Neural progenitor cell (in vitro differentiated cells): ENCODE results near the gene ASB10. TPM values are rescaled to one million over a fixed set of nuclear protein-coding genes. Genes with fewer than 3 reads are reported as not detected.

ENCODE experiments used
- DNase-seq: peaks from one replicate; pipeline ENCODE4 v3.0.0-alpha.2; 2016; ENCODE audit warnings: low spot score
- H2AFZ ChIP-seq: fragments of 200-600 bp; sonication (generic); replicated peaks from 2 replicates; pipeline ENCODE4 v1.6.1; 2016; ENCODE audit warnings: antibody characterized with exemption
- H3F3A ChIP-seq: fragments of 200-600 bp; sonication (generic); 2 replicates; pipeline ENCODE4 v1.6.1; 2016; ENCODE audit warnings: antibody characterized with exemption, low read depth
- H3K27ac ChIP-seq: fragments of 200-600 bp; sonication (generic); 2 replicates; pipeline ENCODE4 v1.5.1; 2016; ENCODE audit warnings: mild to moderate bottlenecking
- H3K27me3 ChIP-seq: fragments of 200-600 bp; sonication (generic); 2 replicates; pipeline ENCODE4 v1.6.1; 2016; ENCODE audit warnings: mild to moderate bottlenecking, moderate library complexity
- H3K36me3 ChIP-seq: fragments of 200-600 bp; sonication (generic); 2 replicates; pipeline ENCODE4 v1.5.1; 2016
- H3K4me1 ChIP-seq: fragments of 200-600 bp; sonication (generic); 2 replicates; pipeline ENCODE4 v1.6.1; 2016; ENCODE audit warnings: mixed run types
- H3K4me2 ChIP-seq: fragments of 200-600 bp; sonication (generic); 2 replicates; pipeline ENCODE4 v1.6.1; 2016
- H3K4me3 ChIP-seq: fragments of 200-600 bp; sonication (generic); 2 replicates; pipeline ENCODE4 v1.5.1; 2016
- H3K79me2 ChIP-seq: fragments of 200-600 bp; sonication (generic); 2 replicates; pipeline ENCODE4 v1.6.1; 2016; ENCODE audit warnings: low read depth
- H3K9ac ChIP-seq: fragments of 200-600 bp; sonication (generic); 2 replicates; pipeline ENCODE4 v1.6.1; 2016
- H3K9me3 ChIP-seq: fragments of 200-600 bp; sonication (generic); 2 replicates; pipeline ENCODE4 v1.5.1; 2016; ENCODE audit warnings: low read depth
- H4K20me1 ChIP-seq: fragments of 200-600 bp; sonication (generic); 2 replicates; pipeline ENCODE4 v1.6.1; 2016; ENCODE audit warnings: low read depth
- H3K27ac Mint-ChIP-seq: 3 replicates; pipeline ENCODE4 v1.8.0; 2021; ENCODE audit warnings: mixed read lengths
- H3K27me3 Mint-ChIP-seq: 2 replicates; pipeline ENCODE4 v1.8.0; 2022; ENCODE audit warnings: low read depth, mild to moderate bottlenecking, inconsistent platforms, moderate library complexity, mixed read lengths; ENCODE audit not compliant: insufficient read depth
- H3K36me3 Mint-ChIP-seq: 3 replicates; pipeline ENCODE4 v1.8.0; 2021; ENCODE audit warnings: mixed read lengths
- H3K4me1 Mint-ChIP-seq: 3 replicates; pipeline ENCODE4 v1.8.0; 2021; ENCODE audit warnings: mixed read lengths
- H3K4me3 Mint-ChIP-seq: 3 replicates; pipeline ENCODE4 v1.8.0; 2021; ENCODE audit warnings: mild to moderate bottlenecking, moderate library complexity, mixed read lengths
- H3K9me3 Mint-ChIP-seq: 3 replicates; pipeline ENCODE4 v1.8.0; 2020; ENCODE audit warnings: mixed read lengths
- CTCF ChIP-seq: fragments of 200-600 bp; sonication (generic); IDR thresholded peaks from 2 replicates; pipeline ENCODE4 v1.5.1; 2017; ENCODE audit warnings: antibody characterized with exemption, mild to moderate bottlenecking
- EZH2 ChIP-seq: fragments of 200-600 bp; sonication (generic); IDR thresholded peaks from 2 replicates; pipeline ENCODE4 v1.6.1; 2017; ENCODE audit warnings: antibody characterized with exemption, mild to moderate bottlenecking, moderate library complexity
- EZH2phosphoT487 ChIP-seq: fragments of 200-600 bp; sonication (generic); IDR thresholded peaks from 2 replicates; pipeline ENCODE4 v1.6.1; 2017; ENCODE audit warnings: antibody characterized with exemption
- total RNA-seq: library from RNA; depleted of rRNA; stranded (reverse); fragments of >200 nt; gene quantifications from 2 replicates; pipeline ENCODE4 v1.2.3, GENCODE V29; 2015; ENCODE audit warnings: low replicate concordance

The ASB10 gene
- total RNA-seq, 1 donor from 2014 or later: not detected

DNA sequence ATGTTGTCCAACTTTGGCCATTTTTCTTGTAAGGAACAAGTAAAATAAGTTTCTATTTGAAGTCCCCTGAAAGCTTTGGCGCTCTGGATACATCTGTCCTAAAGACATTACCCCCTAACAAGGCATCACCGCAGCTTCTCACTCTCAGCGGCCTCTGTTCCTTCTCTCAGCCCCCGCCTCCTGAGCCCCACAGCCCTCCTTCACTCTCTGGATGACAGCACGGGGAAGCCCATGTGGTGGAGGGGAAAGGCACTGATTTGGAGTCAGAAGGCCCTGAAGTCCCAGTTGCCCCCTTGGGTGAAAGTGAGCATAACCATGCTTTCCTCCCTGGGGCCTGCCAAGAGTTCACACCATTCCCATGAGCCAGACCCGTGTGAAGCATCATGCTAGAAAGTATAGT is 18.7 kb upstream of the ASB10 start:
- H3K4me1 Mint-ChIP-seq: peaks cover 2% of the 10 kb centered on the region
- Histone ChIP-seq H3K9me3 (no peaks in the 10 kb centered on the region), H3K4me3 (no peak overlapping the region), H3K27me3 (peaks cover 18% of the 10 kb centered on the region), H2AFZ (no peak overlapping the region), H3K79me2 (no peaks in the 10 kb centered on the region), H3K4me1 (peaks cover 14% of the 10 kb centered on the region), H3F3A (peaks cover 4% of the 10 kb centered on the region), H3K36me3 (no peaks in the 10 kb centered on the region), H3K9ac (no peak overlapping the region), H3K27ac (no peak overlapping the region), H4K20me1 (peaks cover 3% of the 10 kb centered on the region), H3K4me2 (no peak overlapping the region)
- H3K4me3 Mint-ChIP-seq: no peak overlapping the region
- peaks cover 6% of the 10 kb centered on the region for H3K27me3 Mint-ChIP-seq
- TF ChIP-seq CTCF: no peak
- no peak for TF ChIP-seq EZH2phosphoT487
- no peak for TF ChIP-seq EZH2
- H3K36me3 Mint-ChIP-seq: no peaks in the 10 kb centered on the region
- H3K9me3 Mint-ChIP-seq: peaks cover 2% of the 10 kb centered on the region
- DNase-seq: no peak
- no peak overlapping the region for H3K27ac Mint-ChIP-seq

- Histone ChIP-seq H3K9me3 (no peaks in the 10 kb centered on the region), H3K9ac (no peak overlapping the region), H3K4me3 (no peak overlapping the region), H3K36me3 (no peaks in the 10 kb centered on the region), H3K4me1 (peaks cover 8% of the 10 kb centered on the region), H4K20me1 (no peaks in the 10 kb centered on the region), H3F3A (no peaks in the 10 kb centered on the region), H2AFZ (no peak overlapping the region), H3K27me3 (peaks cover 18% of the 10 kb centered on the region), H3K4me2 (no peak overlapping the region), H3K27ac (no peak overlapping the region), H3K79me2 (no peaks in the 10 kb centered on the region)
- Mint-ChIP-seq H3K4me3 (no peak overlapping the region), H3K27ac (no peak overlapping the region), H3K27me3 (peaks cover 6% of the 10 kb centered on the region), H3K36me3 (no peaks in the 10 kb centered on the region), H3K4me1 (no peaks in the 10 kb centered on the region), H3K9me3 (peaks cover 2% of the 10 kb centered on the region)
- DNase-seq: no peak
- TF ChIP-seq EZH2 (no peak), EZH2phosphoT487 (no peak), CTCF (no peak)
Measured at GRCh38 chr7:151204383-151205032, 17.5 kb upstream of the ASB10 start.

- H3K27me3 Mint-ChIP-seq: peaks cover 6% of the 10 kb centered on the region
- peaks cover 2% of the 10 kb centered on the region for H3K9me3 Mint-ChIP-seq
- Histone ChIP-seq H3K4me2 (no peak overlapping the region), H4K20me1 (no peaks in the 10 kb centered on the region), H3K36me3 (no peaks in the 10 kb centered on the region), H3K9ac (no peak overlapping the region), H3K4me3 (no peak overlapping the region), H3K79me2 (no peaks in the 10 kb centered on the region), H2AFZ (no peak overlapping the region), H3K27ac (no peak overlapping the region), H3K27me3 (peaks cover 18% of the 10 kb centered on the region), H3K9me3 (no peaks in the 10 kb centered on the region), H3K4me1 (peaks cover 11% of the 10 kb centered on the region), H3F3A (no peaks in the 10 kb centered on the region)
- TF ChIP-seq EZH2: no peak
- TF ChIP-seq CTCF: no peak
- no peak for TF ChIP-seq EZH2phosphoT487
- H3K36me3 Mint-ChIP-seq: no peaks in the 10 kb centered on the region
- no peak overlapping the region for H3K4me3 Mint-ChIP-seq
- H3K4me1 Mint-ChIP-seq: no peaks in the 10 kb centered on the region
- DNase-seq: no peak
- no peak overlapping the region for H3K27ac Mint-ChIP-seq
Measured at GRCh38 chr7:151202836-151203235, 15.8 kb upstream of the ASB10 start.
